ENCODE data around the gene HDDC3. TPM values are rescaled to one million over a fixed set of nuclear protein-coding genes. Genes with fewer than 3 reads are reported as not detected.
"Not testable (repeated sequence)": the region's sequence is repeated elsewhere in the genome, so short reads cannot be mapped to it uniquely, and the experiment has no call there.

The HDDC3 gene
- total RNA-seq, 5 donors from 2014 or later (not counting 1 experiment from before 2014, with no cell fraction given) = 14.4 to 28.6 (median 26.2) TPM

- WGBS (ENCODE audit: insufficient coverage) = 30% methylated on average over 10 of the region's 21 CpGs
- no peaks in the 10 kb centered on the region for H3K9me3 ChIP-seq
- DNase-seq = no peak
- H3K27ac ChIP-seq (ENCODE audit: low read length) = peak overlapping the region; percentile 89
- H3K9me3 Mint-ChIP-seq = no peaks in the 10 kb centered on the region
- peaks cover 19 to 49% of the 10 kb centered on the region in 2 experiments for H3K4me1 ChIP-seq (ENCODE audit: control insufficient read depth in 1 of 2, extremely low read depth in 1 of 2, insufficient read depth in 2 of 2, low read length in 2 of 2)
- H3K4me3 ChIP-seq (ENCODE audit: control insufficient read depth in 1 of 2, extremely low read depth in 1 of 2, low read length in 1 of 2) = peak overlapping the region; percentile 76 to 77
- H3K4me1 Mint-ChIP-seq = peaks cover 33 to 39% (median 38%) of the 10 kb centered on the region in 3 donors
- H3K36me3 ChIP-seq (ENCODE audit: control insufficient read depth in 2 of 2, extremely low read depth in 1 of 2, insufficient read depth in 1 of 2, low read length in 1 of 2) = no peaks in the 10 kb centered on the region
- peak overlapping the region; percentile 98 for H3K27ac Mint-ChIP-seq
- peak overlapping the region; percentile 90 to 97 (median 95) for H3K4me3 Mint-ChIP-seq
- no peaks in the 10 kb centered on the region for H3K27me3 Mint-ChIP-seq
- POLR2A ChIA-PET = interaction anchor here in 1 of 2 donors (0.5 kb wide), 1 partner anchor 24 kb away, joined by 3 read pairs; no protein-coding TSS in a partner anchor
- no peaks in the 10 kb centered on the region for H3K27me3 ChIP-seq (replicated peaks in 1 of 2; ENCODE audit: control insufficient read depth in 2 of 2, extremely low read depth in 1 of 2, insufficient read depth in 2 of 2, low read length in 1 of 2)
- CTCF ChIA-PET = interaction anchor here (0.6 to 1.3 kb wide), 7 partner anchors 26 to 1031 kb away, joined by 3 to 4 read pairs (median 3); partner anchors contain the start of gene BLM (in 1 of the 2)
- H3K36me3 Mint-ChIP-seq = no peaks in the 10 kb centered on the region
- ATAC-seq (replicated peaks in 1 of 4) = no peak
These were observed 2.9 kb downstream of the HDDC3 start for GRCh38 chr15:90929246-90930019.

- 97% methylated on average over 4 of the region's 7 CpGs for WGBS (ENCODE audit: insufficient coverage)
- POLR2A ChIA-PET; H3K9me3 Mint-ChIP-seq; H3K27ac ChIP-seq (ENCODE audit: low read length); H3K36me3 ChIP-seq (ENCODE audit: control insufficient read depth in 2 of 2, extremely low read depth in 1 of 2, insufficient read depth in 1 of 2, low read length in 1 of 2); H3K27me3 Mint-ChIP-seq; H3K27me3 ChIP-seq (replicated peaks in 1 of 2; ENCODE audit: control insufficient read depth in 2 of 2, extremely low read depth in 1 of 2, insufficient read depth in 2 of 2, low read length in 1 of 2); H3K9me3 ChIP-seq; H3K4me3 ChIP-seq (ENCODE audit: control insufficient read depth in 1 of 2, extremely low read depth in 1 of 2, low read length in 1 of 2); H3K36me3 Mint-ChIP-seq; DNase-seq; ATAC-seq (replicated peaks in 1 of 4): not testable (repeated sequence)
- H3K4me1 Mint-ChIP-seq = peaks cover 28 to 33% (median 32%) of the 10 kb centered on the region in 3 donors
- H3K27ac Mint-ChIP-seq = peak overlapping the region in 1 of 2 donors; percentile 25
- H3K4me3 Mint-ChIP-seq = peak overlapping the region in 2 of 3 donors; percentile 27 to 44
- peaks cover 13 to 38% of the 10 kb centered on the region in 2 experiments for H3K4me1 ChIP-seq (ENCODE audit: control insufficient read depth in 1 of 2, extremely low read depth in 1 of 2, insufficient read depth in 2 of 2, low read length in 2 of 2)
- CTCF ChIA-PET = interaction anchor here in 1 of 2 donors (0.7 kb wide), 3 partner anchors 15 to 623 kb away, joined by 3 read pairs; no protein-coding TSS in a partner anchor
These were observed 4.2 kb downstream of the HDDC3 start for GRCh38 chr15:90928106-90928505.

- H3K4me3 Mint-ChIP-seq; POLR2A ChIA-PET; H3K27ac ChIP-seq (ENCODE audit: low read length); H3K9me3 ChIP-seq; H3K9me3 Mint-ChIP-seq; ATAC-seq (replicated peaks in 1 of 4); H3K36me3 ChIP-seq (ENCODE audit: control insufficient read depth in 2 of 2, extremely low read depth in 1 of 2, insufficient read depth in 1 of 2, low read length in 1 of 2); H3K27me3 Mint-ChIP-seq; H3K36me3 Mint-ChIP-seq; H3K27me3 ChIP-seq (replicated peaks in 1 of 2; ENCODE audit: control insufficient read depth in 2 of 2, extremely low read depth in 1 of 2, insufficient read depth in 2 of 2, low read length in 1 of 2); H3K4me3 ChIP-seq (ENCODE audit: control insufficient read depth in 1 of 2, extremely low read depth in 1 of 2, low read length in 1 of 2); DNase-seq: not testable (repeated sequence)
- Mint-ChIP-seq H3K4me1 (peaks cover 23 to 27% (median 25%) of the 10 kb centered on the region in 3 donors), H3K27ac (peak overlapping the region in 1 of 2 donors; percentile 39)
- CTCF ChIA-PET = interaction anchor here in 1 of 2 donors (1.5 kb wide), 1 partner anchor 8 kb away, joined by 5 read pairs; no protein-coding TSS in a partner anchor
- WGBS (ENCODE audit: insufficient coverage) = 100% methylated on average over 7 of the region's 10 CpGs
- peaks cover 11 to 26% of the 10 kb centered on the region in 2 experiments for H3K4me1 ChIP-seq (ENCODE audit: control insufficient read depth in 1 of 2, extremely low read depth in 1 of 2, insufficient read depth in 2 of 2, low read length in 2 of 2)
These were observed 5.6 kb downstream of the HDDC3 start for GRCh38 chr15:90926766-90927165.

GRCh38 chr15:90924375-90924774, 8.0 kb downstream of the HDDC3 start:
- peaks cover 24% of the 10 kb centered on the region for H3K36me3 Mint-ChIP-seq
- WGBS (ENCODE audit: insufficient coverage) = 36% methylated on average over 3 of the region's 5 CpGs
- H3K4me1 ChIP-seq (ENCODE audit: control insufficient read depth in 1 of 2, extremely low read depth in 1 of 2, insufficient read depth in 2 of 2, low read length in 2 of 2) = peaks cover 3% of the 10 kb centered on the region in 2 experiments
- CTCF ChIA-PET = interaction anchor here in 1 of 2 donors (0.5 kb wide), 1 partner anchor 20 kb away, joined by 6 read pairs; no protein-coding TSS in a partner anchor
- DNase-seq = no peak
- no peak overlapping the region for H3K4me3 ChIP-seq (ENCODE audit: control insufficient read depth in 1 of 2, extremely low read depth in 1 of 2, low read length in 1 of 2)
- POLR2A ChIA-PET = interaction anchor here in 1 of 2 donors (0.7 kb wide), 1 partner anchor 197 kb away, joined by 5 read pairs; no protein-coding TSS in a partner anchor
- no peaks in the 10 kb centered on the region for H3K27me3 Mint-ChIP-seq
- H3K27ac Mint-ChIP-seq = peak overlapping the region; percentile 2 to 15
- H3K36me3 ChIP-seq (ENCODE audit: control insufficient read depth in 2 of 2, extremely low read depth in 1 of 2, insufficient read depth in 1 of 2, low read length in 1 of 2) = peaks cover 6 to 19% of the 10 kb centered on the region in 2 donors
- no peaks in the 10 kb centered on the region for H3K27me3 ChIP-seq (replicated peaks in 1 of 2; ENCODE audit: control insufficient read depth in 2 of 2, extremely low read depth in 1 of 2, insufficient read depth in 2 of 2, low read length in 1 of 2)
- no peaks in the 10 kb centered on the region for H3K9me3 Mint-ChIP-seq
- H3K4me1 Mint-ChIP-seq = peaks cover 3 to 6% (median 3%) of the 10 kb centered on the region in 3 donors
- ATAC-seq (replicated peaks in 1 of 4) = no peak
- no peak overlapping the region for H3K27ac ChIP-seq (ENCODE audit: low read length)
- H3K9me3 ChIP-seq = no peaks in the 10 kb centered on the region
- H3K4me3 Mint-ChIP-seq = no peak overlapping the region

- 60% methylated on average over 1 of the region's 7 CpGs for WGBS (ENCODE audit: insufficient coverage)
- H3K4me1 Mint-ChIP-seq; H3K27ac ChIP-seq (ENCODE audit: low read length); H3K4me3 ChIP-seq (ENCODE audit: control insufficient read depth in 1 of 2, extremely low read depth in 1 of 2, low read length in 1 of 2); H3K4me3 Mint-ChIP-seq; H3K27me3 Mint-ChIP-seq; H3K4me1 ChIP-seq (ENCODE audit: control insufficient read depth in 1 of 2, extremely low read depth in 1 of 2, insufficient read depth in 2 of 2, low read length in 2 of 2); H3K27ac Mint-ChIP-seq; H3K9me3 ChIP-seq; ATAC-seq (replicated peaks in 1 of 4); H3K27me3 ChIP-seq (replicated peaks in 1 of 2; ENCODE audit: control insufficient read depth in 2 of 2, extremely low read depth in 1 of 2, insufficient read depth in 2 of 2, low read length in 1 of 2); H3K9me3 Mint-ChIP-seq; DNase-seq: not testable (repeated sequence)
- H3K36me3 ChIP-seq (ENCODE audit: control insufficient read depth in 2 of 2, extremely low read depth in 1 of 2, insufficient read depth in 1 of 2, low read length in 1 of 2) = peaks cover 7 to 33% of the 10 kb centered on the region in 2 donors
- CTCF ChIA-PET = interaction anchor here in 1 of 2 donors (0.6 to 1.5 kb wide), 2 partner anchors 9 to 20 kb away, joined by 3 to 6 read pairs; no protein-coding TSS in a partner anchor
- H3K36me3 Mint-ChIP-seq = peaks cover 35% of the 10 kb centered on the region
- POLR2A ChIA-PET = interaction anchor here in 1 of 2 donors (0.6 kb wide), 1 partner anchor 24 kb away, joined by 6 read pairs; no protein-coding TSS in a partner anchor
These were observed 9.5 kb downstream of the HDDC3 start for GRCh38 chr15:90922712-90923322.

- Histone ChIP-seq H3K4me3 (ENCODE audit: control insufficient read depth in 1 of 2, extremely low read depth in 1 of 2, low read length in 1 of 2) (no peak overlapping the region), H3K4me1 (ENCODE audit: control insufficient read depth in 1 of 2, extremely low read depth in 1 of 2, insufficient read depth in 2 of 2, low read length in 2 of 2) (no peaks in the 10 kb centered on the region), H3K36me3 (ENCODE audit: control insufficient read depth in 2 of 2, extremely low read depth in 1 of 2, insufficient read depth in 1 of 2, low read length in 1 of 2) (peaks cover 7 to 42% of the 10 kb centered on the region in 2 donors), H3K9me3 (no peaks in the 10 kb centered on the region), H3K27me3 (replicated peaks in 1 of 2; ENCODE audit: control insufficient read depth in 2 of 2, extremely low read depth in 1 of 2, insufficient read depth in 2 of 2, low read length in 1 of 2) (no peaks in the 10 kb centered on the region), H3K27ac (ENCODE audit: low read length) (no peak overlapping the region)
- Mint-ChIP-seq H3K27me3 (no peaks in the 10 kb centered on the region), H3K4me3 (no peak overlapping the region), H3K9me3 (no peaks in the 10 kb centered on the region), H3K27ac (no peak overlapping the region), H3K4me1 (no peaks in the 10 kb centered on the region), H3K36me3 (peaks cover 44% of the 10 kb centered on the region)
- no CpG with 5 or more reads among the region's 4 CpGs for WGBS (ENCODE audit: insufficient coverage)
- ChIA-PET CTCF (no interaction called here), POLR2A (interaction anchor here in 1 of 2 donors (0.6 kb wide), 1 partner anchor 801 kb away, joined by 11 read pairs; no protein-coding TSS in a partner anchor)
- ATAC-seq (replicated peaks in 1 of 4) = no peak
- DNase-seq = no peak
These were observed 10.5 kb downstream of the HDDC3 start for GRCh38 chr15:90921887-90922286.

Measured in T-cell (primary cell).